Sciatic nerve (tissue), 2 donors: ENCODE results near the gene MCEMP1. TPM values are rescaled to one million over a fixed set of nuclear protein-coding genes. Genes with fewer than 3 reads are reported as not detected.

Source experiments
- ATAC-seq: fragments of 200-7000 bp; cut with Tn5 transposase; one replicate; pipeline ENCODE4 v1.9.1; 2020; ENCODE audit warnings: mild to moderate bottlenecking, moderate library complexity
- DNase-seq: peaks from one replicate; pipeline ENCODE4 v3.0.0-alpha.2; 2020; ENCODE audit warnings: low spot score
- intact Hi-C: fragments of 100-400 bp; cut with DNase I; formaldehyde crosslinking; loops from one replicate; pipeline ENCODE4 v1.14.2; 2022
- total RNA-seq: library from RNA; stranded (reverse); fragmentation: NEBNext Ultra II Directional; extraction: Animal tissue kit (Norgen Biotek cat#: 25700); gene quantifications from one replicate; pipeline ENCODE4 v1.2.1, GENCODE V29; 2021
- donor health status: DM: no; HTN: no; CAD: no.
- donor health status: DM: no; HTN: no; CAD: no.

MCEMP1 gene
- 2.6 TPM for total RNA-seq

- intact Hi-C loops = no loop called here
- ATAC-seq = no peak
- no peak for DNase-seq
These were observed at the start of gene MCEMP1 for GRCh38 chr19:7676854-7677253. Gene MCEMP1, plus strand, starts transcription at chr19:7677090. Its CDS starts 31 bp downstream, at chr19:7677121.

- ATAC-seq = no peak
- intact Hi-C loops = no loop called here
- DNase-seq = no peak
These were observed 49.7 kb upstream of the MCEMP1 start for GRCh38 chr19:7627166-7627565.

GRCh38 chr19:7628589-7629311 is 48.1 kb upstream of the MCEMP1 start:
- no peak for ATAC-seq
- no peak for DNase-seq
- intact Hi-C loops = no loop called here

GRCh38 chr19:7629347-7630054 is 47.4 kb upstream of the MCEMP1 start, which contains the start of the genes PET100 and XAB2:
Gene PET100, plus strand, starts transcription at chr19:7629793. Its CDS starts 41 bp downstream, at chr19:7629834.
Gene XAB2, minus strand, starts transcription at chr19:7629545. Its CDS starts 18 bp downstream, at chr19:7629527.
- DNase-seq = peak; percentile 97
- intact Hi-C loops = no loop called here
- peak; percentile 99 for ATAC-seq

GRCh38 chr19:7631577-7631976 is 45.3 kb upstream of the MCEMP1 start:
- no peak for DNase-seq
- intact Hi-C loops = no loop called here
- ATAC-seq = no peak

GRCh38 chr19:7632340-7633203 is 44.3 kb upstream of the MCEMP1 start:
- ATAC-seq = no peak
- DNase-seq = no peak
- intact Hi-C loops = no loop called here

- no peak for ATAC-seq
- intact Hi-C loops = no loop called here
- no peak for DNase-seq
These were observed 43.2 kb upstream of the MCEMP1 start, which contains the start of gene PCP2 for GRCh38 chr19:7633698-7634097. Gene PCP2, minus strand, starts transcription at chr19:7633719. Its CDS starts 262 bp downstream, at chr19:7633457.

- DNase-seq = no peak
- intact Hi-C loops = no loop called here
- ATAC-seq = no peak
These were observed 41.2 kb upstream of the MCEMP1 start for GRCh38 chr19:7635670-7636069.

- DNase-seq = no peak
- intact Hi-C loops = no loop called here
- ATAC-seq = no peak
These were observed 40.6 kb upstream of the MCEMP1 start for GRCh38 chr19:7636317-7636690.

GRCh38 chr19:7636691-7637373 is 40.1 kb upstream of the MCEMP1 start, which contains the start of gene STXBP2:
Gene STXBP2, plus strand, starts transcription at chr19:7637110. Its CDS starts 40 bp downstream, at chr19:7637150.
- intact Hi-C loops = no loop called here
- peak; percentile 70 for ATAC-seq
- no peak for DNase-seq

GRCh38 chr19:7637374-7638256 is 39.3 kb upstream of the MCEMP1 start:
- DNase-seq = no peak
- ATAC-seq = peak; percentile 46
- intact Hi-C loops = no loop called here

GRCh38 chr19:7638802-7639465 is 38.0 kb upstream of the MCEMP1 start:
- intact Hi-C loops = no loop called here
- no peak for ATAC-seq
- DNase-seq = no peak

GRCh38 chr19:7639863-7640348 is 37.0 kb upstream of the MCEMP1 start:
- ATAC-seq = no peak
- intact Hi-C loops = no loop called here

GRCh38 chr19:7640803-7641202 is 36.1 kb upstream of the MCEMP1 start:
- intact Hi-C loops = no loop called here
- ATAC-seq (no peak), DNase-seq (no peak)

More at GRCh38 chr19:7639863-7640348, 37.0 kb upstream of the MCEMP1 start:
- DNase-seq = no peak

GRCh38 chr19:7641290-7642276 is 35.3 kb upstream of the MCEMP1 start:
- ATAC-seq = no peak
- intact Hi-C loops = no loop called here
- DNase-seq = no peak
